GM10847 (cell line): ENCODE measurements around the gene ADAM10.

Source experiments
- POLR2A ChIP-seq: IDR thresholded peaks from 2 replicates; pipeline ENCODE4 v1.6.1; 2011; ENCODE audit not compliant: insufficient read length; ENCODE audit errors: extremely low read depth

The ADAM10 gene

DNA sequence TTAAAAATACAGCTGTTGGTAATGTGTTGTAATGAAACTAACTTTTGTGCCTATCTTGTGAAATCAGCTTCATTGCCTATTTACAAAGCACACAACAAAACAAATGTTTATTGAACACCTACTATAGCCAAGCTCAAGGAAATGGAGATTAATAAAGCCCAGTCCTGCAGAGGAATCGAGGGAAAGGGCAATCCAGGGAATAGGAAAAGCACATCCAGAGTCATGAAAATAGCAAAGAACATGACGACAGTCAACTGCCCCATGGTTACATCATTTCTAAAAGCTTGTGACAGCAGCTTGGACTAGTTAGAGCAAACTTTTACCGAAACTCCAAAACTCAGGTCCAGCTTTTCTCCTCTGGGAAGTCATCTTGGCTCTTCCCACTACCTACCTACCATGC lies 160.5 kb downstream of the ADAM10 start:
- TF ChIP-seq POLR2A: no peak

DNA sequence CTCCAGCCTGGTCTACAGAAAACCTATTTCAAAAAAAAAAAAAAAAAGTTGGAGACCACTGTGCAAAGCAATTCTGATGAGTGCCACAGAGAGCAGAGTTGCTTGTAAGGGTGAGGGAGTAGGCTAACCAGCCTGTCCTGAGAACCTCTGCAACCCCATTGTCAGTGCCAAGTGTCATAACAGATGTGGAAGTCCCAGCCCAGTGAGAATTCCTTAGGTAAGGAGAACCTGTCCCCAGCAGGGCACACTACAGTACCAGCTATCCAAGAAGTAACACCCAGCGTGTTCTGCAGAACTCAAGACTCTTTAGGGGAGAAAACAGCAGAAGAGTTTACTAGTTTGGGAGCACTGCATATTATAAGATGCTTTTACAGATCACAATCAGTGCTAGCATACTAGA lies 161.4 kb downstream of the ADAM10 start:
- TF ChIP-seq POLR2A: no peak

DNA sequence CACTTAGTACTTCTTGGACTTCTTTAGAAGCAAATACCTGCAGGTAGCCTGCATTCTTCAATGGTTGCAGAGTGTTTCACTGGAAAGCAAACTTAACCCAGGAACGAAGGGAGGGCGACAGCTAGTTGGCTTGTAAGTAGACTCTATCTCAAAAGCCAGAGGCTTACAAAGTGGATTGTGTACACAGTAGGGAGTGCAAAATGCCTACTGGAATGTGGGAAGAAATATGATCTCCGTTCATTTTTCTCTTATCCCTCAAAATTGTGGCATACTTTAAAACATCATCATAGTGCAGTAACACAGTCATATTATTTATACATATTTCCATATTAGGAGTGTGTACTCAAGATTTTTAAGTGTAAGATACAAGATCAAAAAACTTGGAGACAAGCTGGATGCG lies 162.0 kb downstream of the ADAM10 start:
- TF ChIP-seq POLR2A: no peak

DNA sequence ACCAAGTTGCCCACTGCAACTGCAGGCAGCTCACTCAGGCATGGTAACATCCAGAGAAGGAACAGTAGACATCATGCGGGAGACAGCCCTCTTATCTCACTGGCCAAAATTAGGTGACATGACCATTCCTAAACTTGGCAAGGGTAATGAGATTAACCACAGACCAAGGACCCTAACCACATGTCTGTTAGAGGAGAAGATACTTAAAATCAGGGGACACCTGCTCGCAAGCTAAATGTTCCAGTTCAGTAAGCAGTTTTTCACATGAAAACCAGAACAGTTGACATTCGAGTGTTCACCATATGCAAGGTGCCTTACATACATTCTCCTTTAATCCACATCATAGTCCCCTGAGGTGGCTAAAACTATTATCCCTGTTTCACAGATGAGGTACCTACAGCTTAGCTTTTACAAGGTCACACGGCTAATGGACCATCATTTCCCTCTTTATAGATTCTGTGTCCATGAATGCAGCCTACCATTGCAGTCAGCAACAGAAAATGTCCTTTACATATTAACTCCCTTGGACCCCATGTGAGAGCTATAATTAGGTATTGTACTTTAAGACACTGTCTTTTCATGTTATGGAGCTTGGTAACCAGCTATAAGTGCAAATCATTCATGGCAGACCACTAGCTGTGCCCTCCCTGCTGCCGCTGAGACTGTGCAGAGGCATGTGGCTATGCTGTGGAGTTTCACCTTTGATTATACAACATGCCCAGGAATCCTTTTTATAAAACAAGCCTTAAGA lies 163.6 kb downstream of the ADAM10 start:
- TF ChIP-seq POLR2A: no peak

DNA sequence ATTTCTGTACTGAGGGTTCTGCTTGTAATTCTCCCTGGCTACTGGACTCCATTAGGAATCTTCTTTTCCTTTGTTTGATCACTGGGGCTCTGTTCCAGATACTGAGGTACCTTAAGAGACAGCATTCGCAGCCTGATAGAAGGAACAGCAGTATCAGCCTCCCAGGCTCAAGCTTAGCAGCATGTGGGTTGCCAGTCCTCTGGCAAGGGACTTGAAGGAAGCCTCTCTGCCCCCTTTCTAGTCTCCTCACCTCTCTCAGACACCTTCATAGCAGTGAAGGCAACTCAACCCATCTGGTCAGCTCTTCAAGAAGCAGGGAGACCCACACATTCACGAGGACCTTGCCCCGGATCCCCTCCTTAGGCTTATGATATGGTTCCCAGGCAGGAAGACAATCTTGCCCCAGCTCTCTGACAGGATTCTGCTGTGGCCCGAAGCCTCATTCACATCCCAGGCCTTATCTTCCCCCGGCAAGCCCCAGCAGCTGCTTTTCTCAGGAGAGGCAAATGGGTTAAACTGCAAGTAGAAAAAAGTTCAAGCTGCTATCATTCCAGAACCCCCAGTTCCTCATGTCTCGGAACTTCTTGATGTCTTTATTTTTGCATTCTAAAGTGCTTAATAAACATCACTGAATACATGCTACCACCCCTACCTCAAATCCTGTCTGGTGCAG lies 164.6 kb downstream of the ADAM10 start:
- no peak for TF ChIP-seq POLR2A

DNA sequence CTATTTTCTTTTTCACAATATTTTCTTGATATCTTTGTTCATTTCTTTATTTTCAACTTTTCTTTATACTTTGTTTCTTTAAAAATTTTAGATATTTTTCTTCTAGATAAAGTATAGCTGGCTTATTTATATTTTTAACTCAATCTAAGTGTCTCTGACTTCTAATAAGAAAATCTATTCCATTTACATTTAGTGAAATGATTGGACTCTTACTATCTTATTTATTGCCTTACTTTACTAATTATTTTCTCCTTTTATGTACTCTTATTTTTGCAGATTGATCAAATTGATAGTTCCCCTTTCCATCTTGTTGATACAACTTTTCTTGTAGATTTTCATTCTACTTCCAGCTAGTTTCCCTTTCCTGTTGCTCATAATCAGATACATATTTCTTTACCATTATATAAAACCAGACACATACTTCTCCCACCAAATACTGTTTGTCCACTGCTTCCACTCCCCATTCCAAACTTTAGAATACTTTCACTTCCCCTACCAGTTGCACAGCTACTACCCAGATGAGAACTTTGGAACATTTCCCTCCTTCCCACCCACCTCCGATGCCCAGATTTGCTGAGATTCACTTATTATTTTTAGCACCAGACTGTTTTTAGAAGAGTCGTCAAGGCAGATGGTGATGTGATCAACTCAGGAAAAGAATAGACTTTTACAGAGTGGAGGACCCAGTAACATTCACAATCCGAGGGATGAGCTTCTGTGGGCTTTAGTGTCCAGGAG lies 166.2 kb downstream of the ADAM10 start:
- no peak for TF ChIP-seq POLR2A

DNA sequence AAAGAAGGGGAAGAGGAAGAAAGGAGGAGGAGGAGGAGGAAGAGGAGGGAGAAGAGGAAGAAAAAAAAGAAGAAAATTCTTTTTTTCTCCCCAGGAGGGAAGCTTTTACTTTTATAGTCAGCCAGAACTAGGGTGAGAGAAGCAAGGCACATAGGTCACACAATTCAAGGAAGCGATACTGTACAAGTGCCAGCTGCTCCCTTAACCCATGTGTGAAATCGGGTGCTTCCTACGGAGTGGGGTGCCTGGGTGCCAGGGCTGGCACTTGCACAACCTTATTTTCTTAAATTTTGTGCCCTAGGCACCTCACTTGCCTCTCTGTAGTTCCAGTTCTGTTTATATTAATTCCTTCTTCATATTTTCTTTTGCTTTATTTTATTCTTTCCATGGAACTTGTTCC lies 167.3 kb downstream of the ADAM10 start:
- no peak for TF ChIP-seq POLR2A

DNA sequence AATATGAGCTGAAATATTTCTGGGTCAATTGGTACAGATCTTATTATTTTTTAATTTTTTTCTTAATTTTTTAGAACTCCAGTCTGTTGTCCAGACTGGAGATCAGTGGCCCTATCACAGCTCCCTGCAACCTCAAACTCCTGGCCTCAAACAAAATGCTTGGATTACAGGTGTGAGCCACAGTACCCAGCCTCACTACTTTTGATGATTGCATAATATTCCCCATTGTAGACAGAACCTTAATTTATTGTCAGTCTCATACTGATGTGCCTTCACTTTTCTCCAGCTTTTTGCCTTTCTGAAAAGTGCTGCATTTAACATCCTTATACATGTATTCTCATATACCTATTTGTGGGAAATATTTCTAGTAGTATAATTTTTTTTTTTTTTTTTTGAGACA lies 172.8 kb downstream of the ADAM10 start:
- no peak for TF ChIP-seq POLR2A

DNA sequence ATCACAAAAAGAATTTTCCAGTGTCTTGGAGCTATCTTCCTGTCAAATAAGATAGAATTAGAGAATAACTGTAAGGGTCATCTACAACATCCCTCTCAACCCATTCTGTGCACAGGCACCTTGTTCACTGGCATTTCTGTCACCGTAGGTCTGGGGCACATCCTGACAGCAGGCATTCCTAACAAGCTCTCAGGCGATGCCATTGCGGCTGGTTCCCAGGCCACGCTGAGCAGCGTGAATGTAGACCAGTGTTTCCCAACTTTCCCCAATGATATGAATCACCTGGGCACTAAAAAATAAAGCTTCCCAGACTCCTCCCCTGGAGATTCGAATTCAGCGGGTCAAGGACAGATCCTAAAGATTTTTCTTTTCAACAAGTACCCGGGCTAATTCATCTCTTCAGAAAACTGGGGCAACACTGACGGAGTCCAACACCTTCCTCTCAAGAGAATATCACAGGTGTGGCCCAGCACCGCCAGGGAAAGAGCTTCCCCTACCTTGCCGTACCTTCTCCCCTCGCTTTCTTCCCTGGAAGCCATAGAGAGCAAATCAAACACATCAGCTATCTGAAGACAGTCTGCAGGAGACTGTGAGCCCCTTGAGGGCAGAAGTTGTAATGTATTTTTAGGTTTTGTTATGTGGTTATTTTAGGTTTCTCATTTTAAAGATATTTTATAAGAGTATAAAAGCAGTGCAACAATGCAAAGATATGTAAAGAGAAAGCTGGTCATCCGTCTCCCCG lies 174.3 kb downstream of the ADAM10 start:
- TF ChIP-seq POLR2A: no peak

DNA sequence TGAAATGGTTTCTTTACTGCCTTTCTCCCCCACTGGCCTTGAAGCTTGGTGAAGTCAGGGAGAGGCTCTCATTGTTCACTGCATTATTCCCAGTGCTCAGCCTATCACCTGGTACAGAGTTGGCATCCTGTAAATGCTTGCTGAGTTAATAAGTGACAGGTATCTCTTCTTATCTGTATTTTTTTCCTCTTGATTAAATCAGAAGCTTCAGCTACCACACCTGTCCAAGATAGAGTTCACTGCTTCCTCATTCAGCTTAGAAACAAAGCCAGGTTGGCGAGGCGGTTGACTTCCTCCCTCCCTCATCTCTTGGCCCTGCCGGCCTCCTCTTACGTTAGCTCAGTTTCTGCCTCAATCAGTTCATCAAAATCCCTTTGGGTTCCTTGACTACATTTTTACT lies 174.9 kb downstream of the ADAM10 start:
- TF ChIP-seq POLR2A: no peak

DNA sequence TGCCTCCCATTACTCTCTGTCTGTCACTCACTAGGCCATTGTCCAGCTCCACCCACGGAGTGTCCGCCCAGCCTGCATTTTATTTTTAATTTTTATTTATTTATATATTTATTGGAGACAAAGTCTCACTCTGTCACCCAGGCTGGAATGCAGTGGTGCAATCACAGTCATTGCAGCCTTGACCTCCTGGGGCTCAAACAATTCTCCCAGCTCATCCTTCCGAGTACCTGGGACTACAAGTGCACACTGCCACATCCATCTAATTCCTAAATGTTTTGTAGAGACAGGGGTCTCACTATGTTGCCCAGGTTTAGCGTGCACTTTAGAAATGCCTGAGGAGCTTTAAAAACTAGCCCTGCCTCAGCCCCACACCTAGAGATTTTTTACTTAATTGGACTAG lies 176.2 kb downstream of the ADAM10 start:
- TF ChIP-seq POLR2A: no peak

DNA sequence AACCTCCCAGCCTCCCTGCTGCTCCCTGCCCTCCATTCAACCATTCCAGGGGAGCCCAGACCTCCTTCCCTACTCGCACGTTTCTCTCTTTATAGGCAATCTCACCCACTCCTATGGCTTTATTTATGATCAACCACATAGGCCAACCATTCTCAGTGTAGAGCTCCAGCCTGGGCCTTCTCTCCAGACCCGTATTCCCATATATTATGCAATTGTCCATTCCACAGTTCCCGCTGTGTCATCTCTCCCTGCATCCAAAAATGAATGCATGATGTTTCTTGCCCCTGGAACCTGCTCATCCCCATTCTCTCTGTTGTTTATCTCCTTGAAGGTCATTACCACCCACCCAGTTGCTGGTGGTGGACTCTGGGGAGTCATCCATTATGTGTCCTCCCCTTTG lies 177.0 kb downstream of the ADAM10 start:
- no peak for TF ChIP-seq POLR2A

DNA sequence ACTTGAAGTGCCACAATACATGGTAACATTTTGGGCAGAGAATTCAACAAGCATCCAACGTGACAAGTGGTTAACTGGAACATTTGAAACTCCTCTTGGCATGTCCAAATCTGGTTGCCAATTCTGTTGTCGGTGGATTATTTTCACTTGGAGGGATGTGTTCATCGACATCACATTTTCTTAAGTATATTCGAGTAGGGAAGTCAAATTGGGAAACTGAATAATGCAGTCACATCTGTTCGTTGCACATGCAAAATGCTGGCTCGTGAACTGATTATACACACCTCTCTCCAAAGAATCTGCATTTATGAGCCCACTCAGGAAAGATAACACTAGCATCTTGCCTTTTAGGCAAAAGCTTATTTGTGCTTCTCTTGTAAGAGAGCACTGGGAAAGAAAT lies 178.0 kb downstream of the ADAM10 start:
- TF ChIP-seq POLR2A: no peak

DNA sequence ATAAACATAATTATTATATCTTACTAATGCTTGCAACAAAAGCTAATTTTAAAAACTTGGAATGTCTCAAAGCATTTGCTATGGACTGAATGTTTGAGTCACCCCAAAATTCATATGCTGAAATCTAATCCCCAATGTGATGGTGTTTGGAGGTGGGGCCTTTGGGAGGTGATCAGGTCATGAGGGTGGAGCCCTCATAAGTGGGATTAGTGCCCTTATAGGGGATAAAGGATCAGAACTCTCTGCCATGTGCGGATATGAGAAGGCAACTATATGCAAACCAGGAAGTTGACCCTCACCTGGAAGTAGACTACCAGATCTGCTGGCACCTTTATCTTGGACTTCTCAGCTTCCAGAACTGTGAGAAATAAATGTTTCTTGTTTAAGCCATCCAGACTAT lies 180.1 kb downstream of the ADAM10 start:
- no peak for TF ChIP-seq POLR2A

DNA sequence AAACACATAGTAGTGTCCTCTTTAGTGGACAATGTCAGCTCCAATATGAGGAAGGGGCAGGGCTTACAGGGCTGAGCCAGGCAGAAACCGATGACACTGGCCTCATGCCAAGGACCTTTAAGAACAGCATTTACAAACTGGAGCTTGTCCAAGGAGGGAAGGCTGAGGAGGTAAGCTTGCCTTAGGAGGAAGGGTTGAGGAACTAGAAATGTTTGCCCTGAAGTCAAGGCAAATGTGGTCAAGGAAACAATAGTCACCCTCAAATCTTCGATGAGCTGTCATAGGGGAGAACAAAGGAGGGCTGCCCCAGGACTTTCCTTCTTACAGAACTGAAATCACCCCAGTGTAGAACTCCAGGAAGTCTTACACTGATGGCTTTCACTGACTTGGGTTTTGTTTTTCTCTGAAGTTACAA lies 181.3 kb downstream of the ADAM10 start:
- no peak for TF ChIP-seq POLR2A

DNA sequence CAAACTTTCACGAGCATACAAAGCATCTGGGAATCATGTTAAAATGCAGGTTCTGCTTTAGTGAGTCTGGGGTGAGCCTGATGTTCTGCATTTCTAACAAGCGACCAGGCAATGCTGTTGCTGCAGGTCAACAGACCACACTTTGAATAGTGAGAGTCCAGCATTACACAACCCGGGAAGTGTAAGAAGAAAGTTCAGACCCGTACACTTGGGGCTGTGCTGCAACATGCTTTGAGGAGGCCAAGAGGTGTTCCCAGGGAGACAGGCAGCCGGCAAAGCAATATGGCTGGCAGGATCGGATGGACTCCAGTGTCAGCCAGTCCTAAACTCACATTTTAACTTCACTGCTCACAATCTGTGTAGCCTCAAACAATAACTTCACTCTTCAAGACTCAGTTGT lies 183.5 kb downstream of the ADAM10 start:
- no peak for TF ChIP-seq POLR2A

DNA sequence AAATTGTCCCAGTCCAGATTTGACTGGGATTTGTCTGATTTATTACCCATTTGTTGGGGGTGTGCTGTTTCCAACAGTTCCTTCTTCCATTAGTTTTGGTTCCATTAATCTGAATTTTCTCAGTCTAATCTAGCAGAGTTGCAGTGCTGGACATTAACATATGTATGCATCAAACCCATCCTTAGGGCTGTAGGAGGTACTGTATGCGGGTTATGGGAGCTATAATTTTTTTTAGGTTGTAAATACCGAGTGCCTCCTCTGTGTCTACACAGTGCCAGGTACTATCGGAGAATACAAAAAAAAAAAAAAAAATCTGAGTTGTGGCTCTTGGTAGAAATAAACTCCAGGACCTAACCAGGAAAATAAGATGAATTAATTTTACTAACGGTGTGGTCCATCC lies 183.9 kb downstream of the ADAM10 start:
- TF ChIP-seq POLR2A: no peak
